Endothelial cell (in vitro differentiated cells): ENCODE data around the gene TSPO2. TPM values are rescaled to one million over a fixed set of nuclear protein-coding genes. Genes with fewer than 3 reads are reported as not detected.

Experiments used
- DNase-seq: peaks from one replicate; pipeline ENCODE4 v3.0.0; 2021; ENCODE audit warnings: low spot score
- H3K27ac Mint-ChIP-seq: one replicate; pipeline ENCODE4 v1.8.0; 2021; ENCODE audit warnings: mixed read lengths, inconsistent platforms; ENCODE audit not compliant: unreplicated experiment
- H3K27me3 Mint-ChIP-seq: one replicate; pipeline ENCODE4 v1.8.0; 2021; ENCODE audit warnings: mild to moderate bottlenecking, moderate library complexity, mixed read lengths, inconsistent platforms; ENCODE audit not compliant: unreplicated experiment
- H3K36me3 Mint-ChIP-seq: one replicate; pipeline ENCODE4 v1.8.0; 2021; ENCODE audit warnings: mild to moderate bottlenecking, low read depth, mixed read lengths, inconsistent platforms; ENCODE audit not compliant: unreplicated experiment
- H3K4me1 Mint-ChIP-seq: one replicate; pipeline ENCODE4 v1.8.0; 2021; ENCODE audit warnings: mild to moderate bottlenecking, mixed read lengths, inconsistent platforms; ENCODE audit not compliant: unreplicated experiment
- H3K4me3 Mint-ChIP-seq: one replicate; pipeline ENCODE4 v1.8.0; 2021; ENCODE audit warnings: mild to moderate bottlenecking, mixed read lengths, inconsistent platforms; ENCODE audit not compliant: unreplicated experiment
- H3K9me3 Mint-ChIP-seq: one replicate; pipeline ENCODE4 v1.8.0; 2021; ENCODE audit warnings: mixed read lengths, inconsistent platforms; ENCODE audit not compliant: unreplicated experiment
- CTCF ChIP-seq: fragments of 200-600 bp; sonication (generic); IDR thresholded peaks from one replicate; pipeline ENCODE4 v1.5.0; 2021; ENCODE audit warnings: antibody characterized with exemption; ENCODE audit not compliant: unreplicated experiment
- total RNA-seq: library from RNA; stranded (reverse); fragmentation: NEBNext Ultra II Directional; extraction: Animal tissue kit (Norgen Biotek cat#: 25700); gene quantifications from one replicate; pipeline ENCODE4 v1.2.1, GENCODE V29; 2021; ENCODE audit not compliant: unreplicated experiment

Gene TSPO2
- total RNA-seq, 1 donor from 2014 or later, result not detected

DNA sequence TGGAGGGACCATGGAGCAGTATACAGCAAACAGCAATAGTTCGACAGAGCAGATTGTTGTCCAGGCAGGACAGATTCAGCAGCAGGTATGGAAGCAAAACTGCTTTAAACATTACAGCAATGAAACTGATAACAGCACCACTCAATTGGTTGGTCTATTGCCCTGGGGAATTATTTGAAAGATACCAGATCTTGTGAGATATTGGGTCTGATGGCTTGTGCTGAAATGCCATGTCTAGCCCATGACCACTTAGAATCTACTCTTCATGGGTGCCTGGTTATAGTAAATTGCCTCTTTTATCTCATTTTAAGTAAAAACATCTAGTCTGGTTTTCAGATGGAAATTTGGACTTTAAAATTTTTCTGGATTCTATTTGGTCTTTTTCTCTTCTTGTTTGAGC lies 36.8 kb downstream of the TSPO2 start:
- TF ChIP-seq CTCF, result no peak
- Mint-ChIP-seq H3K4me1 (peaks cover 48% of the 10 kb centered on the region), H3K36me3 (peaks cover 12% of the 10 kb centered on the region), H3K9me3 (no peaks in the 10 kb centered on the region), H3K4me3 (peak overlapping the region; percentile 71), H3K27me3 (peaks cover 2% of the 10 kb centered on the region), H3K27ac (peak overlapping the region; percentile 36)
- no peak for DNase-seq

DNA sequence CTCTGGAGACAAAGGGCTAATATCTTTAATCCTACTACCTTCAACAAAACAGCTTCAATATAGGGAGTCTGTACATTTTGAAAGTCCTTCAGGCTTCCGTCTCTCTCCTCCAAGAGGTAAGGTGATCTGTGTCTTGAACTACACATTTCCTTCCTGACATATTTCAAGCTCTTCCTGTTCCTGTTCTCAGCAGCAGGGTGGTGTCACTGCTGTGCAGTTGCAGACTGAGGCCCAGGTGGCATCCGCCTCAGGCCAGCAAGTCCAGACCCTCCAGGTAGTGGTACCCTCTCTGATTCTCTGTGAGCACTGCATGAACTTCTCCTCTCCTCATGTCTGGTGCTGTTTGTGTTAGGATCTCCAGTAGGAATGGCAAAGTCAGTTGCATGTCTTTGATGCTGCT lies 38.4 kb downstream of the TSPO2 start:
- H3K27me3 Mint-ChIP-seq, result no peaks in the 10 kb centered on the region
- H3K4me1 Mint-ChIP-seq, result peaks cover 34% of the 10 kb centered on the region
- peaks cover 12% of the 10 kb centered on the region for H3K36me3 Mint-ChIP-seq
- no peak for DNase-seq
- peak overlapping the region; percentile 56 for H3K4me3 Mint-ChIP-seq
- peak overlapping the region; percentile 59 for H3K27ac Mint-ChIP-seq
- TF ChIP-seq CTCF, result no peak
- no peaks in the 10 kb centered on the region for H3K9me3 Mint-ChIP-seq

- no peak for DNase-seq
- Mint-ChIP-seq H3K4me3 (no peak overlapping the region), H3K4me1 (peaks cover 27% of the 10 kb centered on the region), H3K27me3 (peaks cover 2% of the 10 kb centered on the region), H3K27ac (no peak overlapping the region), H3K36me3 (peaks cover 12% of the 10 kb centered on the region), H3K9me3 (no peaks in the 10 kb centered on the region)
- TF ChIP-seq CTCF, result no peak
These were observed 40.8 kb downstream of the TSPO2 start for GRCh38 chr6:41083072-41083471.

GRCh38 chr6:41085182-41085581 lies 42.9 kb downstream of the TSPO2 start:
- Mint-ChIP-seq H3K27ac (no peak overlapping the region), H3K27me3 (peaks cover 2% of the 10 kb centered on the region), H3K9me3 (no peaks in the 10 kb centered on the region), H3K4me1 (peaks cover 13% of the 10 kb centered on the region), H3K36me3 (peaks cover 16% of the 10 kb centered on the region), H3K4me3 (no peak overlapping the region)
- no peak for TF ChIP-seq CTCF
- no peak for DNase-seq

DNA sequence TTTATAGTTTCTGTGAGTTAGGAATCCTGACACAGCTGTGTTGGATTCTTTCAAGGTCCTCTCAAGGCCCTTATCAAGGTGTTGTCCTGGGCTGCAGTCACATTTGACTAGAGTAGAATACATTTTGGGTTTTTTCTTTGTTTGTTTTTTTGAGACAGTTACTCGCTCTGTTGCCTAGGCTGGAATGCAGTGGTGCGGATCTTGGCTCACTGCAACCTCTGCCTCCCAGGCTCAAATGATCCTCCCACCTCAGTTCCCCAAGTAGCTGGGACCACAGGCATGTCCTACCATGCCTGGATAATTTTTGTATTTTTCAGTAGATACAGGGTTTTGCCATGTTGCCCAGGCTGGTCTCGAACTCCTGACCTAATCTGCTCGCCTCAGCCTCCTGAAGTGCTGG lies 46.2 kb downstream of the TSPO2 start:
- no peak for DNase-seq
- H3K4me1 Mint-ChIP-seq, result no peaks in the 10 kb centered on the region
- peaks cover 25% of the 10 kb centered on the region for H3K36me3 Mint-ChIP-seq
- peaks cover 2% of the 10 kb centered on the region for H3K27me3 Mint-ChIP-seq
- no peak overlapping the region for H3K4me3 Mint-ChIP-seq
- no peak overlapping the region for H3K27ac Mint-ChIP-seq
- no peak for TF ChIP-seq CTCF
- H3K9me3 Mint-ChIP-seq, result no peaks in the 10 kb centered on the region
